NCI-H1105 treated with DMSO at 0.1 percent for 48 hours (cell line): ENCODE data around the gene AK9.

ENCODE experiments used
- DNase-seq: peaks from one replicate; lab custom pipeline; 2025; lab: John Stamatoyannopoulos, UW

The AK9 gene

DNA sequence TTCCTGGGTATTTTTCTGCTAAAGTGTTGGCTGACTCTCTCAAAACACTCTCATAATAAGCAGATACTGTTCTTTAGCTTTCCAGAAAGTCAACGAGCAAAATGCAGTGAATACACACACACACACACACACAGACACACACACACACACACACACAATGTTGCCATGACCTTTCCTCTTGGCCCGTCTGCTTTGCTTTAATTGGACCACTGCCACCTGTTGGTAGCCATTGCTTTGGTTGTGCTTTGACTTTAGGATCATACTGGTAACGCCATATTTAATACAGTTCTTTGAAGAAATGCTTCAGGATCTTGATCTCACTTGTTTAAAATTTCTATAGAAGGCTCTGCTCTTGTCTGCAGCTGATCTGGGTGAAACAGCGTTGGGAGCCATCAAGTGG, 4.5 kb upstream of the AK9 start:
- DNase-seq = peak; percentile 13

DNA sequence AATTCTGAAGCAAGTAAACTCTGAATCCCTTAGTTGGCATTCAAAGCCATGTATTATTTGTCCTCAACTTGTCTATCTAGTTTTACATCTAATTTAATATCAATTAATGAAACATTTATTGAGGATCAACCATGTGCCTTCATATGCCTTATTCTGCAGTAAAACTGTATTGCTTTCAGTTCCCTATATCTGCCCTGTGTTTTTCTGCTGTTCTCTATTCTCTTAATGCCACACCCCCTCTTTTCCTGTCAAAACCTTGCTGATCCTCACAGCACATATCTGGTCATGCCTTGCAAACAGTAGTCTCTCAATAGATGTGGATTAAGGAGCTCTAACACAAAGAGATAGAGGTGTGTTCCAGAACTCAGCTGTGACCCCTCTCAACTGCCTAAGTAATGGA, 2.1 kb upstream of the AK9 start:
- DNase-seq = no peak

DNA sequence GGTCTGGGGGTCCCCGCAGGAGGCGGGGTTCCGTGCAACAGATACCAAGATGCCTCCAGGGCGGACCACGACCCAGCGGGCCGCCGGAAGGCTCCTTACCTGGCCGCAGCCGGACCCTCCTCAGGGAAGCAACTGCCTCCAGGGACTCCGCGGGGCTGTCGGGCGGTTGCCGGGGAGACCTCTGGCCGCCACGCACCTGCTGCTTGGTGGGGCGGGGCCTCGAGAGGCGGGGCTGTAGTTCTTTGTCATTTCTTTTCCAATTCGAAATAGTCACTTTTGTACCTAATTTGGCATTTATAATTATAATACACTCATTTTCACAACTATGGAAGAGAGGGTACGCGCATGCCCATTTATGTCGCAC, 647 bp downstream of the AK9 start:
- DNase-seq = peak; percentile 86

DNA sequence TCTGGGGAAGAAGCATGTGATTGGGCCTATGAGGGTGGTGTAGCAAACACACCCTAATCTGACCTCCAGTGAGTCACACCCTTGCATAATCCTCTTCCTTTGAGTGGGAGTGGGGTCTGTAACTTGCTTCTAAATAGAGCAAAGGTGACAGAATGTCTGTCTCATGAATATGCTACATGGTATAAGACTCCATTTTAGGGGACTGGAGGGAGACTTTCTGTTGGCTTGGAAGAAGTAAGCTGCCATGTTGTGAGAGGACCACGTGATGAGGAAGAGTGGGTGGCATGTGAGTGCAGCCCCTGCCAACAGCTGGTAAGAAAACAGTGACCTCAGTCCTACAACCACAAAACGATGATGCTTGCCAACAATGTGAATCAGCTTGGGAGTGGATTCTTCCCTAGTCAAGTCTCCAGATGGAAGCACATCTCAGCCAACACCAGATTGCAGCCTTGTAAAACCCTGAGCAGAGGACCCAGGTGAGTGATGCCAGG, 3.7 kb downstream of the AK9 start:
- DNase-seq = no peak

DNA sequence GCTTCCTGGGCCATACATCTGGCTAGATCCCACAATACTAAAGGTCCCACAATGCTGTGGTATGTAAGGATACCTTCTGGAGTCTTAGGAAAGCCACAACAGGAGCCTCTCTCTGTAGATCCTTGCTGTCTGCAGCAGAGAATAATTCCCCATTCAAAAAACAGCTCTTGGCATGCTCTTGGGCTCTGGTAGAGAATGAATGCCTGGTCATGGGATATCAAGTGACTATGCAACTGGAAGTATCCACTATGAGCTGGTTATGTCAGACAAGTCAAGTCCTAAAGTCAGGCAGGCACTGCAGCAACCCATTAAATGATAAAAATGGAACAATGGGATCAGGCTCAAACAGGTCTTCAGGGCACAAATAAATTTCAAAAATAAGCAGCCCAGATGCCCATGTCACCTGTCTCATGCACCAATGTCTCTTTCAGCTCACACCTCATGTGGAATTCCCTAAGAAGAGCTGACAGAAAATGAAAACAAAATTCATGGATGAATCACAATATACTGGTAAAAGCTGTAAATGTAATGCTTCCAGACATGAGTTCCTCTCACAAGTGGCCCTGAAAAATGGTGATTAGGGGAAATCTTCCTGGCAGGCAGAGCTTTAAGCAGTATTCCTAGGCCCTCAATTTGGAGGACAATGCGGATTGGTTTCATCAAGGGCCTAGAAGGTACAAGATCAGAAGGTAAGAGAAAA, 4.3 kb downstream of the AK9 start:
- no peak for DNase-seq

DNA sequence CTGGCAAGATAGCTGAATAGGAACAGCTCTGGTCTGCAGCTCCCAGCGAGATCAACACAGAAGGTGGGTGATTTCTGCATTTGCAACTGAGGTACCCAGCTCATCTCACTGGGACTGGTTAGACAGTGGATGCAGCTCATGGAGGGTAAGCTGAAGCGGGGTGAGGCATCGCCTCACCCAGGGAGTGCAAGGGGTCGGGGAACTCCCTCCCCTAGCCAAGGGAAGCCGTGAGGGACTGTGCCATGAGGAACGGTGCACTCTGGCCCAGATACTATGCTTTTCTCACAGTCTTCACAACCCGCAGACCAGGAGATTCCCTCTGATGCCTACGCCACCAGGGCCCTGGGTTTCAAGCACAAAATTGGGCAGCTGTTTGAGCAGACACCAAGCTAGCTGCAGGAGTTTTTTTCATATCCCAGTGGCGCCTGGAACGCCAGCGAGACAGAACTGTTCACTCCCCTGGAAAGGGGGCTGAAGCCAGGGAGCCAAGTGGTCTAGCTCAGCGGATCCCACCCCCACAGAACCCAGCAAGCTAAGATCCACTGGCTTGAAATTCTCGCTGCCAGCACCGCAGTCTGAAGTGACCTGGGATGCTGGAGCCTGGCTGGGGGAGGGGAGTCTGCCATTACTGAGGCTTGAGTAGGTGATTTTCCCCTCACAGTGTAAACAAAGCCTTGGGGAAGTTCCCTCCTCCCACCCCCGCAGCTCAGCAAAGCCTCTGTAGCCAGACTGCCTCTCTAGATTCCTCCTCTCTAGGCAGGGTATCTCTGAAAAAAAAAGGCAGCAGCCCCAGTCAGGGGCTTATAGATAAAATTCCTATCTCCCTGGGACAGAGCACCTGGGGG, 12.1 kb downstream of the AK9 start:
- peak; percentile 67 for DNase-seq

DNA sequence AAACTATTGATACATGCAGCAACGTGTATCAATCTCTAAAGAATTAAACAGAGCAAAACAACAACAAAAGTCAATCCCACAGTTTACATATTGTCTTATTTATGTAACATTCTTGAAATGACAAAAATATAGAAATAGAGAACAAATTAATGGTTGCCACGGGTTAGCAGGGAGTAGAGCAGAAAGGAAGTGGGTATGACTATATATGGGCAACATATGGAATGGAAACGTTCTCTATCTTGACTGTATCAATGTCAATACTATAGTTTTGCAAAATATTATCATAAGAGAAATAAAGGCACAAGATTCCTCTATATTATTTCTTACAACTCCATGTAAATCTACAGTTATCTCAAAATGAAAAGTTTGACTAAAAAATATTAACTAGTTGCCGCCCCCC, 12.8 kb downstream of the AK9 start:
- peak; percentile 12 for DNase-seq

DNA sequence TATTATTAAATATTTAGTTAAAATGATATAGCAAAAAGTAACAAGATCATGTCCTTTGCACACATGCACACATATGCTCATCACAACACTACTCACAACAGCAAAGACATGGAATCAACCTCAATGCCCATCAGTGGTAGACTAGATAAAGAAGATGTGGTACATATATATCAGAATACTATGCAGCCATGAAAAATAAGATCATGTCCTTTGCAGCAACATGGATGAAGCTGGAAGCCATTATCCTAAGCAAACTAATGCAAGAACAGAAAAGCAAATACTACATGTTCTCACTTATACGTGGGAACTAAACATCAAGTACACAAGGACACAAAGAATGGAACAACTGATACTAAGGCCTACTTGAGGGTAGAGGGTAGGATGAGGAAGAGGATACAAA, 14.3 kb downstream of the AK9 start:
- no peak for DNase-seq

DNA sequence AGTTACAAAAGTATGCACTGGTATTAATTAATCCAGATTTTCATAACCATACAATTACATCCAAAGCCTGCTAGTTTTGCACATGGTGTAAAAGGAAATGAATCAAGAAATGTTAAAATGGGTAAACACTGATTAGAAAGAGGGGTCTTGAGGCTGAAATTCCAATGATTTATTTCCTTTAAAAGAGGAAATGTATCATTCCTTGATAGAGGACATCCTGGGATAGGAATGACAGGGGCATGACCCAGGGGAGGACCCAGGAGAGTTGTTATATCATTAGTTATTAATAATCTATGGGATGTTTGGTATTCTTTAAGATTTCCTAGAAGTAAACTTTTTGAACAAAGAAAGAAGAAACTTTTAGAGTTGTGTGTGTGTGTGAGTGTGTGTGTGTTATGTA, 18.2 kb downstream of the AK9 start:
- DNase-seq = no peak

DNA sequence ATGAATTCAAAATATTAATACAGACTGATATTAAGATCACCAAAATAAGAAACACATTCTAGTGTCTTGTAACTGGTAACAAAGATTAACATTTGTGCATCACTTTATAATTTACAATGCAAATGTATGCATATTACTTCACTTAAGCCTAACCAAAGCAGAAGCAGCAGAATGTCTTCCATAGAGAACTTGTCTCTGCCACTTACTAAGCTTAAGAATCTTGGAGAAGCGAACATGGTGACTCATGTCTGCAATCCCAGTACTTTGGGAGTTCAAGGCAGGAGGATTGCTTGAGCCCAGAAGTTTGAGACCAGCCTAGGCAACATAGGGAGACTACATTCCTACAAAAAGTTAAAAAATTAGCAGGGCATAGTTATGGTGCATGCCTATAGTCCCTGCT, 18.8 kb downstream of the AK9 start:
- DNase-seq = no peak

DNA sequence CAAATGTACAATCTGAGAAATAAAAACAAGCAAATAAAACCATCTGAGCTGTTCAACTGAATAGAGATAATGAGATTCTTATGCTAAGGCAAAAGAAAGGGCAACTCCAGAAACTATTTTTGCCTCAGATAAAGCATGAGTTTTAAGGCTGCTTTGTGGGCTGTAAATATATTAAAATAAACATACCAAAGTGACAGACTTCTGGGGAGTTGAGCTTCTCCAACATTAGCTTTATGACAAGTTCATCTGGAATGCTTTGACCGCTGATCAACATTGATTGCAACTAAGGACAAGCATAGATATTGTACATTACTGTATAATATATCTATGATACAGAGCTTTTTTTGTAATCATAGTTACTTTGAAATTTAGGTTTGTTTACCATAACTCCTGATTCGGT, 19.3 kb downstream of the AK9 start:
- no peak for DNase-seq

DNA sequence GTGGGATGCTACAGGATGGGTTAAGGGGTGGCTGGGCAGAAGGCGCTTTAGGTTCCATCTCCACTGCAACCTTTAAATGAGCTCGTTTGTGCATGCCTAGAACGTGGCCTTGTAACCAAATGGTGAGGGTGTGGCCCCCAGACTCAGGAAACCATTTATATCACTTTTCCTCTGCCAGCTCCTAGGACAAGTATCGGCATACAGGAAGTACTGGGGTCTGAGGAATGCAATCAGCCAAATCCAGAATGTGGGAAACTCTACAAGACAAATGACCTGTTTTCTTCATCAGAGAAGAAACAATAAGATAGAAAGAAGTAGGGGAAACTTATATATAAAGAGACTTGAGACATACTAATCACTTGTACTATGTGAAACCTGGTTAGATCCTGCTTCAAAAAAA, 21.2 kb downstream of the AK9 start:
- DNase-seq = no peak

DNA sequence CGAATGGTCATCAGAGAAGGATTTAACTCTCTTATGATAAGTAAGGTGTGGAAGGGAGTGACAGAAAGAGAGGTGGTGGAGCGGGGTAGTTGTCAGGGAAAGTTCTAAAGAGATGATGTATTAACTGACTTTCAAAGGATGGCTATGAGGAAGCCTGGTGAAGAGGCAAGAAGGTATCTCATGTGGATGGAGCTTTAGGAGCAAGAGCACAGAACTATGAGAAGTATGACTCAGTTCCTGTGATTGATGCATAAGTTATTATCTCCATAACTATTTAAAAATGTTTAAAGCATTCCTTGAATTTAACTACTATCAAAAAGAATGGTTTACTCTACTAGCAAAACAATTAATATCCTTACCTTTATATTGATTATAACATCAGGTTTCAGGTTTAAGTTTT, 28.8 kb downstream of the AK9 start:
- DNase-seq = no peak

DNA sequence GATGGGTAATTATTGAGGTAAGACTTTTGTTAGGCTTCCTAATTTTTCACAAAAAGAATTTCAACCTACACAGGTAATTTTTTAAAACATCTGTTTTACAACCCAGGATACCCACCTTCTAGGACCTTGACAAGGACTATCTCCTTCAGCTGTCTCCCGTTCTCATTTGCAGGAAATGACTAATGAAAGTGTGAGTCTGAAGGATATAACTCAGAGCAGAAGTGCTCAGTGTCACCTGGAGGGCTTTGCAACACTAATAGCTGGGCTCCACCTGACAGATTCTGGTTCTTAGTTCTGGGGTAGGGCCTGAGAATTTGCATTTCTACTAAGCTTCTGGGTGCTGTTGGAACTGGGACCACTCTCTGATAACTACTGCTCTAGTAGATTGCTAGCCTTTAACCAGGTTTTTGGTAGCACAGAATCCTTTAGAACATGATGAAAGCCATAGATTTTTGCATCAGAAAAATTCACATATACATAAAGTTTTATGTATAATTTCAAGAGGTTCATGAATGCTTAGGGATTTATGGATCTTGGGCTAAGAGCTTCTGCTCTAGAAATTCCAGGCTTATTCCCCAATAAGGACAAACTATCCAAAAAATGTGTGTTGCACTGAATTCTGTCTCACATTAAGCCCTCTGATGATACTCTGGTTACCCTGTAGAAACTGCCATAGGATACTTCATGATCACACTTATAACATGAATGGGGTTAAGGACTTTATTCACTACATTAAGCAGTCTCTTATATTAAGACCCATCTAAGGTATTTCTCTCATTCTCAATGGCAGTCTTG, 30.3 kb downstream of the AK9 start:
- DNase-seq = no peak

DNA sequence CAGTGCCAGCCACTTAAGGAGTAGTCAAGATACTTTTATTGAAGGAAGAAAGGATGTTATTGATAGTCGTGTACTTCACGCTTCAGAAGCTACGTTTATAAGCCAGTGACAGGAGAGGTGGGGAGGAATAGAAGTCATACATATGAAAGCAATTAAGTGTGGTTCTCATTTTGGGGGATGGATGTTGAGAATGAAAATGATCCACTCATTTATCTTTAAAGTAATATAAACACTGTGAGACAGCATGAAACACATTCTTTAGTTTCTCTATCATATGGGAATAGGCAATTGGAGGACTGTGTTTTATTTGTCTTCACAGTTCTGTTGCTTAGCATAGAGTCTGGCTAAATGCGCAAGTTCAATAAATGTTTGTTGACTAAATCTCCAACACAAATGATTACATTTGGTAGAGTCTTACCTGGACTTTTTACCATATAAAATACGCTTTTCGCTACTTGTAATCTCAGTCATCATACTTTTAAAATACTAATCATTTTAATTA, 35.2 kb downstream of the AK9 start:
- DNase-seq = no peak

DNA sequence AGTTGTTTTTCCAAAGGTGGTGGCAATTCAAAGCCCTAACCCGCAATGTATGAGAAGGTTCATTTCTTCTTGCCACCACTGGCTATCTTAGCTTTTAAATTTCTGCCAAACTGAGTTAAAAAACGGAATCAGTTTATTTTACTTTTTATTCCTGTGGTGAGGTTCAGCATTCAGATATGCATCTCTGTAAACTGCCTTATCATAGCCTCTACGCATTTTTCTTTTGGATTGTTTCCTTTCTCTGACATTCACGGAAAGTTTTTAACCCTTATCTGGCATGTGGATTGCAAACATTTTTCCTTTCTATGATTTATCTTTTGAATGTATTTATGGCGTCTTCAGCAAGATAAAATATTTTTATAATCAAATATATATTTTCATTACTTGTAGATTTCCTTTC, 37.7 kb downstream of the AK9 start:
- no peak for DNase-seq

DNA sequence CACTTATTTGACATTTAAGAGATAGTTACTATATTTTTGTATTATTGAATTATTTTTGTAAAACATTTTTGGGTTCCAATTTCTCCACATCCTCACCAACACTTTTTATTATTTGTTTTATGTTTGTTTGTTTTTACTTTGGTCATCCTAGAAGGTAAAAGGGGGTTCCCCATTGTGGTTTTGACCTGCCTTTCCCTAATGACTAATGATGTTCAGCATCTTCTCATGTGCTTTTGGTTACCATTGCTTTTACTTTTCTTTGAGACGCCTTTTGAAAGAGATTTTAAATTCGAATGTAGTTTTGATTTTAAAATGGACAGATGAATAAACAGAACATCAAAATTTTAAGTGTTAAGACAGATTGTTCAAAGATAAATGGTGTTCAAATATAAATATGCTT, 46.9 kb downstream of the AK9 start:
- no peak for DNase-seq

DNA sequence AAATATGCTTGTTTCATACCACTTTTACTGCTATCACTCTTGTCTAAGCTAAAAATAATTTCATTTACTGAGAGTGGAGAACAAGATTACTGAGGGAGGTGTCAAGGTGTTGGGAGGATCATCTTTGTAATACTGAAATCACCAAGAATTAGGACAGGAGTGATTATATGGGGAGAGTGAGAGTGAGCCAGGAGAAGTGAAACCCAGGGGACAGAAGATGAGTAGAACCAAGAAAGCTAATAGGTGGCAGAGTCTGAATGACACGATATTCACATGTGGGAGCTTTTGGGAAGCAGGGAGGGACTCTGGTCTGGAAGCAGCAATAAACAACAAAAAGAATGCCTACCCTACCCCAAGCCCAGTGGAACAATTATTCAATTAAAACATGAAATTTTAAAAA, 58.6 kb downstream of the AK9 start:
- no peak for DNase-seq

DNA sequence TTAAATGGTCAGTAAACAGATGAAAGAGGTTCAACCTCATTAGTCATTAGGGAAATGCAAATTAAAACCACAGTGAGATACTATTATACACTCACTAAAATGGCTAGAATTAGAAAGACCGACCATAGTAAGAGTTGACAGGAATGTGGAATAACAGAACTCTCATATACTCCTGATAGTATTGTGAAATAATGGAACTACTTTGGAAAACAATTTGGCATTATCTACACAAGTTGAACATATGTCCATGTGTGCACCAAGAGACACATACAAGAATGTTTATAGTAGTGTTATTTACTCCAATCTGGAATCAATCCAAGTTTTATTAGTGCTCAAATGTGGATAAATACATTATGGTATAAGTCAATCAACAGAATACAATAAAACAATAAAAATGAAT, 59.6 kb downstream of the AK9 start:
- no peak for DNase-seq

DNA sequence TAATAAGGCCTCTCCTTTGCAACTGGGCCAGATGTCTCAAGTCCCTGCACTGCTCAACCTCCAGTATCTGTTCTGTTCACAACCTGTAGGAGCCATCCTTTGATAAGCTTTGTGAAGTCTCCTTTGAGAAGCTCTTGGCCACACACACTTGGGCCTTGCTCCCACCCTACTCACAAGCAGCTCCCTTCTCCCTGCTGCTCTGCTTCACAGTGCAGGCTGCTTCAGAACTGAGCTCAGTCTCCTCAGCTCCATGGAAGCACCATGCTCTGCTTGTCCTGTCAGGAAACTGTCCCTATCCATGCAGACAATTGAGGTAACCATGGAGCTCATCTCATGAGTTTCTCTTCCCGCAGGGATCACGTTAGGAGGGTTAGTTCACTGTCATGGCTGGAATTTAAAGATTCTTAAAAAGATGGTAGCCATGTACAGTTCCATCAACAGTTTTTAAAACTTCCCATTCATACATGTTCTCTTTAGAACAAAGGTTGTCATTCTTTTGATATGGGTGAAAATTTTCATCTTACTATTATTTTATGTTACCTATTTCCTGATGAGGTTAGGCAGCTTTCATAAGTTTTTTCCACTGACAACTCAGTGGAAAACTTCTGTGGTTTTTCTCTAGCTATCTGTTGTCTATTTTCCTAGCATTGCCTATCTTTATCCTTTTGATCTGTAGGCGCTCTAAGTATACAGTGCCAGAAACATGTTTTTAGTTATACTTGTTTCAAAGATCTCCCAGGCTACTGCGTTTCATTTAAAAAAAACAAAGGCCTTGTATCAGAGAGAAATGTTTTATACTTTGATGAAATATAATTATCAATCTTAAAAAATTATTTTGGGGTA, 62.6 kb downstream of the AK9 start:
- no peak for DNase-seq

DNA sequence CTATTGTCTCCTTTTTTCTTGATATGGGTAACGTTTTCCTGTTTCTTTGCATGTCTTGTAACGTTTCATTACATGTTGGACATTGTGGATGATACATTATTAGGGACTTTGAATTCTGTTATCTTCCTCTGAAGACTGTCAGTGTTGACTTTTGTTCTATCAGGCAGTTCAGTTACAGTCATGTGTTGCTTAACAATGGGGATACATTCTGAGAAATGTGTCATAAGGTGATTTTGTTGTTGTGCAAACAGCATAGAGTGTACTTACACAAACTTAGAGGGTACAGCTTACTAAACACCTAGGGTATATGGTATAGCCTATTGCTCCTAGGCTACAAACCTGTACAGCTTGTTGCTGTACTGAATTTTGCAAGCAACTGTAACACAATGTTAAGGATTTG, 64.7 kb downstream of the AK9 start:
- DNase-seq = no peak

DNA sequence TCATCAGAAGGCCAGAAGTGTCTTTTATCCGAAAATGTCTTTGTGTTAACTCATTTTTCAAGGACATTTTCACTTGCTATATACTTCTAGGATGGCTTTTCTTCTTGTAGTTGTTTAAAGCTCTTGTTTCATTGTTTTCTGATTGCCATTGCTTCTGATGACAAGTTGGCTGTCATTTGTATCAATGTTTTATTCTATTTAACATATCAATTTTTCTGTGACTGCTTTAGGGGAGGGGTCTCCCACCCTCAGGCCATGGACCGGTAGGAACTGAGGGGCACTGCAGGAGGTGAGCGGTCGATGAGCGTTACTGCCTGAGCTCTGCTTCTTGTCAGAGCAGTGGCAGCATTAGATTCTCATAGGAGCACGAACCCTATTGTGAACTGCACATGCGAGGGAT, 65.8 kb downstream of the AK9 start:
- DNase-seq = no peak
